Astrocyte (in vitro differentiated cells and primary cell): Measurements from ENCODE around the gene AGBL4.

Experiments
- EZH2 ChIP-seq: IDR thresholded peaks from 2 replicates; pipeline ENCODE4 v1.6.1; 2012; ENCODE audit warnings: mild to moderate bottlenecking, low read length, inconsistent platforms; ENCODE audit not compliant: insufficient read depth
- TF ChIP-seq, protein P1 (sequence below): IDR thresholded peaks from 2 replicates; pipeline ENCODE4 v1.5.1; 2011; ENCODE audit warnings: low read depth, mild to moderate bottlenecking, inconsistent platforms, low read length, moderate library complexity; ENCODE audit not compliant: insufficient read depth

DNA sequence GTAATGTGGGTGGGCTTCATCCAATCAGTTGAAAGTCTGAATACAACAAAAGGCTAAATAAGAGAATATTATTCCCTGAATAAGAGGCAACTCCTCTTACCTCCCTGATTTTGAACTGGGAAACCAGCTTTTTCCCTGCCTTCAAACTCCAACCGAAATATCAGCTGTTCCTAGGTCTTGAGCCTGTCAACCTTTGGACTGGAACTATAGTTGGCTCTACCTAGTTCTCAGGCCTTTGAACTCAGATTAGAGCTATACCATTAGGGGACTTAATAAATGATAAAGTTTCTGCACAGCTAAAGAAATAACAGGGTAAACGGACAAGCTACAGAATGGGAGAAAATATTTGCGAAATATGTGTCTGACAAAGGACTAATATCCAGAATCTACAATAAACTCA is 1203.3 kb downstream of the AGBL4 start:
- TF ChIP-seq, protein P1, sequence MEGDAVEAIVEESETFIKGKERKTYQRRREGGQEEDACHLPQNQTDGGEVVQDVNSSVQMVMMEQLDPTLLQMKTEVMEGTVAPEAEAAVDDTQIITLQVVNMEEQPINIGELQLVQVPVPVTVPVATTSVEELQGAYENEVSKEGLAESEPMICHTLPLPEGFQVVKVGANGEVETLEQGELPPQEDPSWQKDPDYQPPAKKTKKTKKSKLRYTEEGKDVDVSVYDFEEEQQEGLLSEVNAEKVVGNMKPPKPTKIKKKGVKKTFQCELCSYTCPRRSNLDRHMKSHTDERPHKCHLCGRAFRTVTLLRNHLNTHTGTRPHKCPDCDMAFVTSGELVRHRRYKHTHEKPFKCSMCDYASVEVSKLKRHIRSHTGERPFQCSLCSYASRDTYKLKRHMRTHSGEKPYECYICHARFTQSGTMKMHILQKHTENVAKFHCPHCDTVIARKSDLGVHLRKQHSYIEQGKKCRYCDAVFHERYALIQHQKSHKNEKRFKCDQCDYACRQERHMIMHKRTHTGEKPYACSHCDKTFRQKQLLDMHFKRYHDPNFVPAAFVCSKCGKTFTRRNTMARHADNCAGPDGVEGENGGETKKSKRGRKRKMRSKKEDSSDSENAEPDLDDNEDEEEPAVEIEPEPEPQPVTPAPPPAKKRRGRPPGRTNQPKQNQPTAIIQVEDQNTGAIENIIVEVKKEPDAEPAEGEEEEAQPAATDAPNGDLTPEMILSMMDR = no peak
- no peak for TF ChIP-seq EZH2
